Mucosa of descending colon (tissue), 3 donors: ENCODE results near the gene TSPAN18. TPM values are rescaled to one million over a fixed set of nuclear protein-coding genes. Genes with fewer than 3 reads are reported as not detected.

Experiments
- ATAC-seq: fragments of 200-7000 bp; cut with Tn5 transposase; one replicate; pipeline ENCODE4 v1.9.1; 2020; ENCODE audit warnings: mild to moderate bottlenecking, moderate library complexity
- DNase-seq, 3 donors: peaks; one replicate each; pipeline ENCODE4 v3.0.0-alpha.2; 2020
- H3K36me3 ChIP-seq: fragments of 200-600 bp; one replicate; pipeline ENCODE4 v1.8.0; 2021; ENCODE audit warnings: low read depth, mild to moderate bottlenecking
- H3K4me1 ChIP-seq: fragments of 200-600 bp; one replicate; pipeline ENCODE4 v1.8.0; 2021; ENCODE audit warnings: low read depth, mild to moderate bottlenecking
- H3K4me3 ChIP-seq: fragments of 200-600 bp; one replicate; pipeline ENCODE4 v1.8.0; 2021; ENCODE audit warnings: mild to moderate bottlenecking
- H3K9me3 ChIP-seq: fragments of 200-600 bp; one replicate; pipeline ENCODE4 v1.8.0; 2021; ENCODE audit warnings: mild to moderate bottlenecking
- CTCF ChIP-seq: fragments of 200-600 bp; IDR thresholded peaks from one replicate; pipeline ENCODE4 v1.8.0; 2022; ENCODE audit warnings: antibody characterized with exemption, mild to moderate bottlenecking
- intact Hi-C, 2 donors: fragments of 100-400 bp; cut with DNase I in 1 of 2; cut with micrococcal nuclease in 1 of 2; formaldehyde crosslinking; loops; one replicate each; pipeline versions ENCODE4 v1.11.0 to v1.11.1; 2022; cut with DNase I, micrococcal nuclease
- total RNA-seq, 3 donors: library from RNA; stranded (reverse); fragmentation: NEBNext Ultra II Directional in 2 of 3; extraction: Animal tissue kit (Norgen Biotek cat#: 25700) in 2 of 3; gene quantifications; one replicate each; pipeline versions ENCODE4 v1.2.1 to v1.2.4, GENCODE V29; 2021 to 2023
- donor health status: DM: no; HTN: no; CAD: no; lungs with moderate emphysema.
- donor health status: DM: no; HTN: no; CAD: no.
- donor health status: DM: no; HTN: yes; CAD: no.

Gene TSPAN18
- total RNA-seq, 3 donors from 2014 or later: 3.6 to 63.2 (median 8.5) TPM

- intact Hi-C loops: no loop called here
- no peak for TF ChIP-seq CTCF
- DNase-seq (no peak), ATAC-seq (no peak)
- Histone ChIP-seq H3K36me3 (no peaks in the 10 kb centered on the region), H3K4me3 (no peak overlapping the region), H3K4me1 (no peaks in the 10 kb centered on the region), H3K9me3 (no peaks in the 10 kb centered on the region)
Observed at GRCh38 chr11:44695169-44695833, 31.5 kb upstream of the TSPAN18 start.

GRCh38 chr11:44698252-44698912 is 28.4 kb upstream of the TSPAN18 start:
- no peak for TF ChIP-seq CTCF
- intact Hi-C loops: no loop called here
- ATAC-seq: no peak
- Histone ChIP-seq H3K4me3 (no peak overlapping the region), H3K4me1 (no peaks in the 10 kb centered on the region), H3K36me3 (no peaks in the 10 kb centered on the region), H3K9me3 (no peaks in the 10 kb centered on the region)
- DNase-seq: no peak

- Histone ChIP-seq H3K4me1 (no peaks in the 10 kb centered on the region), H3K4me3 (no peak overlapping the region), H3K36me3 (no peaks in the 10 kb centered on the region), H3K9me3 (peaks cover 3% of the 10 kb centered on the region)
- no peak for ATAC-seq
- no peak for DNase-seq
- intact Hi-C loops: no loop called here
- no peak for TF ChIP-seq CTCF
Observed at GRCh38 chr11:44699497-44700408, 27.0 kb upstream of the TSPAN18 start.

- peaks cover 3% of the 10 kb centered on the region for H3K9me3 ChIP-seq
- DNase-seq (no peak), ATAC-seq (no peak)
- H3K4me1 ChIP-seq: no peaks in the 10 kb centered on the region
- no peak for TF ChIP-seq CTCF
- no peaks in the 10 kb centered on the region for H3K36me3 ChIP-seq
- intact Hi-C loops: no loop called here
- H3K4me3 ChIP-seq: no peak overlapping the region
Observed at GRCh38 chr11:44701276-44701675, 25.5 kb upstream of the TSPAN18 start.

GRCh38 chr11:44702889-44703288 is 23.9 kb upstream of the TSPAN18 start:
- Histone ChIP-seq H3K4me3 (no peak overlapping the region), H3K9me3 (peaks cover 3% of the 10 kb centered on the region), H3K4me1 (no peaks in the 10 kb centered on the region), H3K36me3 (no peaks in the 10 kb centered on the region)
- no peak for TF ChIP-seq CTCF
- ATAC-seq (no peak), DNase-seq (no peak)
- intact Hi-C loops: no loop called here
